ENCODE results near the gene LGR6. TPM values are rescaled to one million over a fixed set of nuclear protein-coding genes. Genes with fewer than 3 reads are reported as not detected.

LGR6 gene
- total and polyA plus RNA-seq, 2 donors (not counting 1 experiment from before 2014, with no cell fraction given): 0.28 TPM; not detected in 1

DNA sequence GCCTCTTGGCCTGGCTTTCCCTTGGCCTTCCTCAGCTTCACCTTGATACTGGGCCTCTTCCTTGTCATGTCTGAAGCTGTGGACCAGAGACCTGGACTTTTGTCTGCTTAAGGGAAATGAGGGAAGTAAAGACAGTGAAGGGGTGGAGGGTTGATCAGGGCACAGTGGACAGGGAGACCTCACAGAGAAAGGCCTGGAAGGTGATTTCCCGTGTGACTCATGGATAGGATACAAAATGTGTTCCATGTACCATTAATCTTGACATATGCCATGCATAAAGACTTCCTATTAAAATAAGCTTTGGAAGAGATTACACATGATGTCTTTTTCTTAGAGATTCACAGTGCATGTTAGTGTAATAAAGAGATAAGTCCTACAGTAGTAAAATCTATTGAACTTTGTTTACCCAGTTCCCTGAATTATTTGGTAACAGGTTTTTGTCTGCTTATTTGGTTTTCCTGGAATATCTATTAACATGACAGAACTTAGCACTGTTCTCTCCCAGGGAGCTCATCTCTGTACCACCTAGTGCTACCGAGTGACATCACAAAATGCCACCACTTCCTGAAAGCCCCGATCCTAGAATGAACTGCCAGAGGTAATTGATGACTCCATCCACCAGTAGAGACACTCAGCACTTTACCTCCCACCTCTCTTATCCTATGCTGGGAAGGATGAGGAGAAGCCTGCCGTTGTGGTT lies 125.9 kb downstream of the LGR6 start:
- no peak for ATAC-seq (ENCODE audit: low read depth)
- ChIA-PET POLR2A (no interaction called here), CTCF (interaction anchor here (1.0 to 2.2 kb wide), 2 partner anchors 127 to 165 kb away, joined by 3 to 6 read pairs; no protein-coding TSS in a partner anchor)
- Histone ChIP-seq H4K20me1 (ENCODE audit: control insufficient read depth, insufficient read depth, low read length, poor library complexity, severe bottlenecking) (no peaks in the 10 kb centered on the region), H3K4me3 (ENCODE audit: control extremely low read depth in 1 of 5, extremely low read depth in 1 of 5, insufficient read depth in 1 of 5, low read depth in 2 of 5, low read length in 4 of 5) (no peak overlapping the region), H2AFZ (ENCODE audit: insufficient read depth, low read depth, low read length, poor library complexity, severe bottlenecking) (no peak overlapping the region), H3K79me2 (ENCODE audit: control insufficient read depth, insufficient read depth, low read length) (no peaks in the 10 kb centered on the region), H3K27me3 (replicated peaks in 1 of 4; ENCODE audit: control extremely low read depth in 1 of 4, control insufficient read depth in 3 of 4, insufficient read depth in 4 of 4, low read length in 3 of 4) (peaks cover 0 to 7% (median 2%) of the 10 kb centered on the region in 4 experiments), H3K27ac (ENCODE audit: low read length in 2 of 2) (no peak overlapping the region), H3K4me1 (ENCODE audit: control insufficient read depth in 2 of 2, insufficient read depth in 2 of 2, low read length in 2 of 2) (no peaks in the 10 kb centered on the region), H3K9me3 (ENCODE audit: control extremely low read depth in 1 of 3, control insufficient read depth in 2 of 3, insufficient read depth in 1 of 3, low read length in 2 of 3) (no peaks in the 10 kb centered on the region), H3K9ac (ENCODE audit: low read length) (no peak overlapping the region), H3K4me2 (replicated peaks; ENCODE audit: low read depth, low read length, poor library complexity, severe bottlenecking) (no peak overlapping the region), H3K36me3 (replicated peaks in 1 of 2; ENCODE audit: control extremely low read depth in 1 of 2, control insufficient read depth in 1 of 2, extremely low read depth in 1 of 2, insufficient read depth in 2 of 2, low read length in 1 of 2) (no peaks in the 10 kb centered on the region)
- no peaks in the 10 kb centered on the region for H3K4me1 Mint-ChIP-seq
- no peak for DNase-seq
- H3K4me3 Mint-ChIP-seq: no peak overlapping the region
- no peak overlapping the region for H3K27ac Mint-ChIP-seq
- WGBS (ENCODE audit: insufficient coverage): no CpG with 5 or more reads among the region's 4 CpGs
- intact Hi-C loops (cut with micrococcal nuclease): no loop called here
- no peaks in the 10 kb centered on the region for H3K27me3 Mint-ChIP-seq
- TF ChIP-seq CTCF (IDR thresholded peaks at IDR 0.05) (no peak), EZH2 (IDR thresholded peaks at IDR 0.05; ENCODE audit: borderline replicate concordance, insufficient read depth, low read depth, low read length, poor library complexity, severe bottlenecking) (no peak)
- H3K9me3 Mint-ChIP-seq (ENCODE audit: insufficient read depth): no peaks in the 10 kb centered on the region

DNA sequence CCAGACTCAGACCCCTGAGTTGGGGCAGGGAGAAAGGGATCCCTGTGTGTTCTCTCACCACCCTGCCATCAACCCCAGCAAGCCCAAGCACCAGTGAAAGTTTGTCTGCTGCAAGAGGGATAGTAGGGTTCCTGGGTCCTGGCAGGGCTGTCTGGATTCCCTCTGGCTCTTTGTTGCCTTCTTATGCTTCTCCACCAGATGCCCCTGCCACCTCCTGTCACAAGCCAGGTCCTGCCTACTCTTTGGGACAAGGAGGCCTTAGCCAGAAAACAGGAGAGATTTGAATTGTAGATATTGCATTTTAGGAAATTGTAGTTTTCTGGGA lies 126.4 kb downstream of the LGR6 start:
- Mint-ChIP-seq H3K27me3 (no peaks in the 10 kb centered on the region), H3K4me3 (no peak overlapping the region), H3K9me3 (ENCODE audit: insufficient read depth) (no peaks in the 10 kb centered on the region), H3K27ac (no peak overlapping the region), H3K4me1 (no peaks in the 10 kb centered on the region)
- ChIA-PET POLR2A (no interaction called here), CTCF (interaction anchor here (1.0 to 2.2 kb wide), 2 partner anchors 127 to 165 kb away, joined by 3 to 6 read pairs; no protein-coding TSS in a partner anchor)
- Histone ChIP-seq H3K9ac (ENCODE audit: low read length) (no peak overlapping the region), H3K36me3 (replicated peaks in 1 of 2; ENCODE audit: control extremely low read depth in 1 of 2, control insufficient read depth in 1 of 2, extremely low read depth in 1 of 2, insufficient read depth in 2 of 2, low read length in 1 of 2) (no peaks in the 10 kb centered on the region), H3K79me2 (ENCODE audit: control insufficient read depth, insufficient read depth, low read length) (no peaks in the 10 kb centered on the region), H3K27me3 (replicated peaks in 1 of 4; ENCODE audit: control extremely low read depth in 1 of 4, control insufficient read depth in 3 of 4, insufficient read depth in 4 of 4, low read length in 3 of 4) (peaks cover 0 to 7% (median under 1%) of the 10 kb centered on the region in 4 experiments), H3K4me3 (ENCODE audit: control extremely low read depth in 1 of 5, extremely low read depth in 1 of 5, insufficient read depth in 1 of 5, low read depth in 2 of 5, low read length in 4 of 5) (no peak overlapping the region), H3K9me3 (ENCODE audit: control extremely low read depth in 1 of 3, control insufficient read depth in 2 of 3, insufficient read depth in 1 of 3, low read length in 2 of 3) (no peaks in the 10 kb centered on the region), H3K4me1 (ENCODE audit: control insufficient read depth in 2 of 2, insufficient read depth in 2 of 2, low read length in 2 of 2) (no peaks in the 10 kb centered on the region), H4K20me1 (ENCODE audit: control insufficient read depth, insufficient read depth, low read length, poor library complexity, severe bottlenecking) (no peaks in the 10 kb centered on the region), H2AFZ (ENCODE audit: insufficient read depth, low read depth, low read length, poor library complexity, severe bottlenecking) (no peak overlapping the region), H3K27ac (ENCODE audit: low read length in 2 of 2) (no peak overlapping the region), H3K4me2 (replicated peaks; ENCODE audit: low read depth, low read length, poor library complexity, severe bottlenecking) (no peak overlapping the region)
- no peak for TF ChIP-seq EZH2 (IDR thresholded peaks at IDR 0.05; ENCODE audit: borderline replicate concordance, insufficient read depth, low read depth, low read length, poor library complexity, severe bottlenecking)
- TF ChIP-seq CTCF (IDR thresholded peaks at IDR 0.05): no peak
- intact Hi-C loops (cut with micrococcal nuclease): no loop called here
- DNase-seq (no peak), ATAC-seq (ENCODE audit: low read depth) (no peak)
